Daoy (cell line): ENCODE data around the gene SCNN1G. TPM values are rescaled to one million over a fixed set of nuclear protein-coding genes. Genes with fewer than 3 reads are reported as not detected.

Experiments
- DNase-seq: peaks from one replicate; pipeline ENCODE4 v3.0.0-alpha.2; 2015; ENCODE audit warnings: low read depth
- total RNA-seq: library from RNA; depleted of rRNA; stranded (reverse); fragments of >200 nt; shearing (Covaris generic); gene quantifications from 2 replicates; pipeline ENCODE4 v1.2.3, GENCODE V29; 2014

The SCNN1G gene
- total RNA-seq, 1 experiment from 2014 or later: 0.06 TPM

DNA sequence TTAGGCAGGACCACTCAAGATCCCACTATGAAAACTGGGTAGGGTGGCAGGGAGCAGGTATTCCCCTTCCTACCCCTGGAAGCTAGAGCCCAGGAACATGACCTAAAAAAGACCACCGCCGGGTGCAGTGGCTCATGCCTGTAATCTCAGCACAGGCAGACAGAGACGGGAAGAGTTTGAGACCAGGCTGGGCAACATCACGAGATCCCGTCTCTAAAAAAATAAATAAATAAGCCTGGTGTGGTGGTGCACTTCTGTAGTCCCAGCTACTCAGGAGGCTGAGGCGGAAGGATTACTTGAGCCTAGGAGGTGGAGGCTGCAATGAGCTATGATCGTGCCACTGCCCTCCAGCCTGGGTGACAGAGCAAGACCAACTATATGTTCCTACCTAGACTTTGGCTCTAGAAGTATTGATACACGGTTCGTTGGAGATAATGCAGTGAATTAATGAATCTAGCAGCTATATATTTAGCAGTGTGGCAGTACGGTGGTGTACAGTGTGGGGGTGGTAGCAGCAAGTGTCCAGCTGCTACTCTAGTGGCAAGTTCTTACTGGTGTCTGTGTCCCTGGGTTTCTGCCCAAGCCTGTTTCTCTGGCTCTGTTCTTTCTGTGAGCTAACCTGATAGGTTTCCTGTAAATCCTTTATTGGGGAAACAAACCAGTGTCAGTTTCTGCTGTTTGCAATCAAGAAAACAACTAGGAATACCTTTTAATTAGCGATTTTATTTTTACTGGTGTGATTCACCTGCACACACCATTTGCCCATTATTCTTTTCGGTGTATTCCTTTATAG lies 30.0 kb upstream of the SCNN1G start:
- no peak for DNase-seq

DNA sequence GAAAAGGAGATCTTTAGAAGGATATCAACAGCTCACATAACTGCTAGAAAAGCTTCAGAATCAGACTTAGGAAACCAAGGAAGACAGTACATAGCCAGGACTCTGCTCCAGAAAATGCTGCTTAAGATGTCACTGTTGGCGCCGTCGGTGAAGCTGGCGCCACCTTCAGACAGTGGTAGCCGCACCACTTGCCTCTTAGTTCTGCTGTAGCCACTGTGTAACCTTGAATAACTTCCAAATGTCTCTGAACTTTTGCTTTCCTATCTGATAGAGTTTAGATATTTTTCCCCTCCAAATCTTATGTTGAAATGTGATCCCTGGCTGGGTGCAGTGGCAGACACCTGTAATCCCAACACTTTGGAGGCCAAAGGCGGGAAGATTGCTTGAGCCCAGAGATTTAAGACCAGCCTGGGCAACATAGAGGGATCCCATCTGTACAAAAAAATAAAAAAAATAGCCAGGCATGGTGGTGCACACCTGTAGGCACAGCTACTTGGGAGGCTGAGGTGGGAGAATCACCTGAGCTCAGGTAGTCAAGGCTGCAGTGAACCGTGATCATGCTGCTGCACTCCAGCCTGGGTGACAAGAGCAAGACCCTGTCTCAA lies 27.0 kb upstream of the SCNN1G start:
- no peak for DNase-seq

DNA sequence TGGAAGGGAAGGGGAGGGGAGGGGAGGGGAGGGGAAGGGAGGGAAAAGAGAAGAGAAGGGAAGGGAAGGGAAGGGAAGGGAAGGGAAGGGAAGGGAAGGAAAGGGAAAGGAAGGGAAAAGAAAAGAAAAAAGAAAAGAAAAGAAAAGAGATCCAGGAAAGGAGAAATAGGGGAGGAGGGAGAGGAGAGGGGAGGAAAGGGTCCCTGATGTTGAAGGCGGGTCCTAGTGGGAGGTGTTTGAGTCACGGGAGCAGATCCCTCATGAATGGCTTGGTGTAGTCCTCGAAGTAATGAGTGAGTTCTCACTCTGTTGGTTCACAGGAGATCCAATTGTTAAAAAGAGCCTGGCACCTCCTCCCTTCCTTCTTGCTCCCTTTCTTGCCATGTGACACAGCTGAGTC lies 26.4 kb upstream of the SCNN1G start:
- DNase-seq: no peak

DNA sequence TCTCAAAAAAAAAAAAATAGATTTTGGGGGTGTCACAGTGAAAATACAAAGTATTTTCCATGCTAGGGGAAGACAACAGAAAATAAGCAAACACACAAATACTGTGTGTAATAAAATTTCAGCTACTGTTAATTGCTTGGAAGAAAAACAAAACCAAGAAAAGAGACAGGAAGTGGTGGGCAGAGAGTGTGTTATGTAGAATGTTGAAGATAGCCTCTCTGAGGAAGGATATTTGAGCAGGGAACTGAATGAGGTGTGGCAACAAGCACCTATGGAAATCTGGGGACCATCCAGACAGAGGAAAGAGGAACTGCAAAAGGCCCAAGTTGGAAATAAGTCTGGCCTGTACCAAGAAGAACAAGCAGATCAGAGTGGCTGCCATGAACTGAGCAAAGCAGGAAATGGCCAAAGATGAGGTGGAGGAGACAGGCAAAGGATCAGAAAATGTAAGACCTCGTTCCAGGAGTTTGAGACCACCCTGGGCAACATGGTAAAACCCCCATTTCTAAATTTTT lies 25.5 kb upstream of the SCNN1G start:
- no peak for DNase-seq

DNA sequence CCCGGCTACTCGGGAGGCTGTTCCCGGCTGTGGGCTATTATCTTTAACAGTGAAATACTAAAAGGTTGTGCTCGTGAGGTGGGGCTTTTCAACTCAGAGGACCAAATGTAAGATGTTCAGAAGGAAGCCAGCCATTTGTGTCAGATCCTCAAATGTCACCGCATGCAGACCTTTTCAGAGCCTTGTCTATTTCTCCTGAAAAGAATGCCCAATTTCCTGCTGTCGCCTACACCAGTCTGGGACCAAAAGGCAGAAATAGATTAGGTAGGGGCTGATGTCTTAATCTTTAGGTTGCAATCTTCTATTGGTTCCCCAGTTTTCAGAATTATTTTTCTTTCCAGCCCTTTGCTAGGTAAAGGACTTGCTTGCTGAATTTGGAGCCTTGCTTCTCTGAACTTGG lies 24.4 kb upstream of the SCNN1G start:
- DNase-seq: no peak

DNA sequence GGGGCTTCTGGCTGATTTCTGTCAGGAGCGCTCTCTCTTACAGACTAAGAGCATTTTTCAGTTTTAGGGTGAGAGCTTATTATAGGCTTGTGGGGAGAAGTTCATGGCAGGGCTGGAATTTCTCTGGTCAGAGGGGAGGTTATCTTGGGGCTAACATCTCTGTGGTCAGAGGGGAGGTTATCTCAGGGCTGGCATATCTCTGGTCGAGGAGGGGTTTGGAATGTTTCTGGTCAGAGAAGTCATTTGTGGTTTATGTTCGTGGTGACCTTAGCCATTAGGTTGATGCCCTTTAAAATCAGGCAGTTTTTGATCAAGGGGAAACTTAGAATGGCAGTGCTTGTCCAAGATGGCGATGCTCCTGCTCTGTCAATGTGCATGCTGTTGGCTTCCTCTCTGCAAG lies 22.5 kb upstream of the SCNN1G start:
- DNase-seq: no peak

DNA sequence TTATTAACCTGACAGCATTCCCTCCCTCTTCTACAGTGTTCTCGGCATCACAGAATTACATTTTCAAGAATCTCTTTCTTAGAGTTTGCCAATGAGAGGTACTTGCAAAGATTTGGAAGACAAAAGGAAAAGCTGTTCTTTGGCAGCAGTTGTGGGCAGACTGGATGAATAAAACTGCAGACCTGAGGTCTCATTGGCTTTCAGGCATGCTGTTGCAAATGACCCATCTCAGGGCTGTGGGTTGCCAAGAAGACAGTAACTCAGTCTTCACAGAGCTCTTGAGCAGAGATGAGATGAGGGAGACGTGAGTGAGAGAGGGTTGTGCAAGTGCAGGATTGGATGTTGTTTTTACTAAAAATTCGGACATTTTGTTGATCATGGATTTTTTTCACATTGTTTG lies 22.0 kb upstream of the SCNN1G start:
- DNase-seq: no peak

DNA sequence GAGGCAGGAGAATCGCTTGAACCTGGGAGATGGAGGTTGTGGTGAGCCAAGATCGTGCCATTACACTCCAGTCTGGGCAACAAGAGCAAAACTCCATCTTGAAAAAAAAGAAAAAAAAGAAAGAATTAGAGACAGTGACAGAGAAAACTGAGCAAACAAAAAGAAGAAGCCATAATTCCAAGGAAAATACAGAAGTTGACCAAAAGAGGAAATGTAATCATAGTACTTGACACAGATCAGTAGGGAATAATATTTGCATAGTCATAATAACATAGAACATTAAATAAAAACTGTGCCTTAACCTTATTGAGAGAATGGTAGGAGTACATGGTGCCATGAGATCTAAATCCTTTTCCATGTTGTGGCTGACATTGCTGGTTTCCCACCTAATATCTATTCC lies 18.6 kb upstream of the SCNN1G start:
- no peak for DNase-seq

DNA sequence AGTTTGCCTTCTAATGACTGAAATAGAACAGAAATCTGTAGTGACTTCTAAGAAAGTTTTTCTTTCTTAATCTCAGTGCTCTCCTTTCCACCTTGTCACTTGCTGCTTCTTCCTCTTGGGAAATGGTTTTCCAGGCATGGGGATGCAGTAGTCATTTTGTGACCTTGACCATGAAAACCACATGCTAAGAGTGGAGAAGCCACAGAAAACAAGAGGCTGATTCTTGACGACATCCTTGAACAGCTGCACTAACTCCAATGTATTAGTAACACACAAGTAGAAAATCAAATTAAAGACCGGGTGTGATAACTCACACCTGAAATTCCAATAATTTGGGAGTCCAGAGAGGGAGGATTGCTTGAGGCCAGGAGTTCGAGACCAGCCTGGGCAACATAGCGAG lies 17.8 kb upstream of the SCNN1G start:
- no peak for DNase-seq

DNA sequence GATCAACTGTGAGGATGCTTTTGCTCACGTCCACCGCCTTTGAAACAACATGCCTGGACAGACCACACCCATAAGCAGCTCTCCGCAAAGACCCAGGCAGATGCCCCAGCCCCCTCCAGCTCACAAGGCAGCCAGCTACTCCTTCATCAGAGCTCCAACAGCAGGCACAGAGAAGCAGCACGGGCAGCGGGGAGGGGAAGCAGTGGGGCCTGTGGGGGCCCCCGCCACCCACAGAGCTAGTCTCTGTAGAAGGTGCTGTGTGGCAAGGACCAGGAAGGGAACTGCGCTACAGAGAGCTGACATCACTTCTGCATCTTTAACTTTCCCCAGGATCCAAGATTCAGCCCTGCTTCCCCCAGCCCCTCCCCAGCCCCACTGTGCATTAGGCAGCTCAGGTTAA lies 10.0 kb upstream of the SCNN1G start:
- DNase-seq: no peak

DNA sequence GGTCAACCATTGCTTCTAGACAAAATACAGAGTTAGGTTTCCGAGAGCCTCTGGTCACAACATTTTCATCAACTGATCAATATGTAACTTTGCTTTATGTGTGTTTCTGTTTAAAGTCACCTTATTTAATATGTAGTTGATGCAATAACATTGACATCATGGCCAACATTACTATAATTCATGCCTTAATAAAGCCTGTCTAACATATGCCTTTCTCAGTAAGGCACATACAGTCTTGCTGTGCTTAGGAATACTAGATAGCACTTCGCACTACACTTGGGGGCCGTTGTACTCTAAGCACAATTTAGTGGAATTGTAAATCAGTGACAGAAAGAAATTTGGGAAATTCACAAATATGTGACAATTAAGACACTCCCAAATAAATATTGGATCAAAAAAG lies 9.6 kb upstream of the SCNN1G start:
- DNase-seq: no peak

DNA sequence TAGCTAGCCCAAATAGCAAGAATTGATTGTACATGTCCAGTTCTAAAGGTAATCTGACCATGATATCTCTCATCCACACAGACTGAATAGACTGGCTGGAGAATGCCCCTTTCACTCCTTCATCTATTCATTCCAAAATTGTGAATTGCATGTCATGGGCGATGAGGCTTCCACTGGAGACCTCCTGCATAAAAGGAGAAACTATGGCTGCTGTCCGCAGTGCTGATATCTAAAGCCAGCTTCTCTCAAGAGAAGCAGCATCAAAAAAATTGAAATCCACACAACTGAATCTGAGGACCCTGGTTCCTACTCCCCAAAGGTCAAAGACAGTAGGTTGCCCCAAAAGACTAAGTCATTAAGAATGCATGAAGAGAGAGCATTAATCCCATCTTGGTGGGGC lies 7.9 kb upstream of the SCNN1G start:
- DNase-seq: no peak

DNA sequence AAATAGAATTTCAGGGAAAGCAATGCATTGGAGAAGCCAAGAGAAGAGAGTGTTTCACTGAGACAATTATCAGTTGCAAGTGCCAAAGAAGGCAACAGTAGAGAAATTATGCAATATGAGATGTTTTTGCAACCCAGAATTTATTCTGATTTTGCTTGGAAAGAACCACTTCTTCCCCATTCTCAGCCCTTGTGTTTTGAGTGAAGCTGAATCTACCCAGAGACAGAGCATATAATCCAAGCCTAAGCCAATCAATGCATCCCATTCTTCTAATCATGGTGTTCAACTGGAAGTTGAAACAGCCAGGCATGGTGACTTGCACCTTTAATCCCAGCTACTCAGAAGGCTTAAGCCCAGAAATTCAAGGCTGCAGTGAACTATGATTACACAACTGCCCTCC lies 6.9 kb upstream of the SCNN1G start:
- no peak for DNase-seq

DNA sequence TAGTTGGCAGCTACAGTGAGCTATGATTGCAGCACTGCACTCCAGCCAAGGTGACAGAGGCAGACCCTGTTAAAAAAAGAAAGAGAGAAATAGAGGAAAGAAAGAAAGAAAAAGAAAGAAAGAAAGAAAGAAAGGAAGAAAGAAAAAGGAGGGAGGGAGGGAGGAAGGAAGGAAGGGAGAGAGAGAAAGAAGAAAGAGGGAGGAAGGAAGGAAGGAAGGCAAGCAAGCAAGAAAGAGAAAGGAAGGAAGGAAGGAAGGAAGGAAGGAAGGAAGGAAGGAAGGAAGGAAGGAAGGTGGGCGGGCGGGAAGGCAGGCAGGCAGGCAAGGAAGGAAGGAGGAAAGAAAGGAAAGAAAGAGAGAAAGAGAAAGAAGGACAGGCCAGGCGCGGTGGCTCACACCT lies 1.0 kb upstream of the SCNN1G start:
- no peak for DNase-seq

DNA sequence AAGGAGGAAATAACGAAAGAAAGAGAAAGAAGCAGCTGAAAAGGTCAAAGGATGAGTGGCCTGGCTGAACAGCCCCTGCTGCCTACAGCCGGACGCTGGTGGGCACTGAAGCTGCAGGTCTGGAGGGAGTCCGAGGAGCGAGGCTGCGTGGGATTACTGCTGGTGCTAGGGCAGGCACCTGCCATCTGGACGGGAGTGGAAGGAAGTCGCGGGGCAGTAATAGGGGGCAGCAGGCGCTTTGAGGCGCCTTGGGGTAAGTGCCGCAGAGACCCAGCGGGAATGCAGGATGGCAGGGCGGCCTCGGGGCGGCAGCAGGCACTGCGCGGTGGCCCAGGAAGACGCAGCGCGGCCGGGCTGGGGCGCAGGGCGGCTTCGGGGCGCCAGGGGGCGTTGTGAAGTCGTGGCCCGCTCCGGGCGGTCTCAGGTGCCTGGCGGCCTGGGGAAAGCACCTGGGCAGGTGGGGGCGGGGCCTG lies 303 bp upstream of the SCNN1G start:
- peak; percentile 81 for DNase-seq

DNA sequence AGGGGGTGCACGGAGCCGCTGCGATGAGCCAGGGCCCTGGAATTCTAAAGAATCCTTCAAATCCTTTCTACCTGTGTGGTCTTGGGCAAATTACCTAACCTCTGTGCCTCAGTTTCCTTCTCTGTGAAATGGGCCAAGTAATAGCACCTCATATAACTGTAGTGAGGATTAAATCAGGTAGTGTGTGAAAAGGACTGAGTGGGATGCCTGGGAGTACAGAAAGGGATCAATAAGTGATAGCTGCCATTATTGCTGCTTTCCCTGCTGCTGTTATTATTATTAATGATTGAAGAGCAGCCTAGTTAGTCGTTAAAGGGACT lies 958 bp downstream of the SCNN1G start:
- DNase-seq: no peak

DNA sequence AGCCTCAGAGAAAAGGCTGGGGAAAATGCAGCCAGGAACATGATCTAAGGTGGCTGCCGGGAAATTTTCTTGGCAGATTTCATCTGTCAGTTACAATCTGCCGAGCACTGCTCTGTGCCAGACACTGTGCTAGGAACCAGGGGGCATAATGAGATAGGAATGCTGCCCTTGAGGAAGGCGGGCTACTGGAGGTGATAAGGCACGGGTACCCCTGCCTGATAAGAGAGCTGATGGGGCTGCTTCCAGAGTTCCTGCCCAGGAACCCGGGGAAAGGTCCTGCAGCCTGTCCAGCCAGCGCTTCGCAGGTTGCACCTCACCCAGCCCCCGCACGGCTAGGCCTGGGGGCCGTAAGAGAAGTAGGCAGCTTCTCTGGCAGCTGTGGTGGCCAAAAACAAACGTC lies 3.1 kb downstream of the SCNN1G start:
- DNase-seq: no peak

DNA sequence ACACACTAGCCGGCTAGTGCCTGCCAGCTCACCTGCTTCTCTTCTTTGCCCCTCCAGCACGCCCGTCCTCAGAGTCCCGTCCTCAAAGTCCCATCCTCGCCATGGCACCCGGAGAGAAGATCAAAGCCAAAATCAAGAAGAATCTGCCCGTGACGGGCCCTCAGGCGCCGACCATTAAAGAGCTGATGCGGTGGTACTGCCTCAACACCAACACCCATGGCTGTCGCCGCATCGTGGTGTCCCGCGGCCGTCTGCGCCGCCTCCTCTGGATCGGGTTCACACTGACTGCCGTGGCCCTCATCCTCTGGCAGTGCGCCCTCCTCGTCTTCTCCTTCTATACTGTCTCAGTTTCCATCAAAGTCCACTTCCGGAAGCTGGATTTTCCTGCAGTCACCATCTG lies 3.6 kb downstream of the SCNN1G start:
- DNase-seq: no peak

DNA sequence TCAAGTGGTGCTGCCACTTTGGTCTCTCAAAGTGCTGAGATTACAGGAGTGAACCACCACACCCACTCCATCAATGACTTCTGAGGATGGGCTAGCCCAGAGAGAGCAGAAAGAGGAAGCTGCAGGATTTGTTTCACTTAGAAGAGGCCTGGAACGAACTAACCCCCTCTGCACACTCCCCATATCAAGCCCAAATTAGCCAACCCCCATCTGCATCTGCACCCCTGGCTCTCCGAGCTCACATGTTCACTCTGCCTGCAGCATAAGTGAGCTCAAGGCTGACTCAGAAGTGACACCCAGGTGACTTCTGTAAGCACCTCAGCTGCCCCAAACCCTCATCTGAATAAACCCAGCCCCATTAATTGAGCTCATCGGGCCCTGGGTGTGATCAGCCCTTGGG lies 4.8 kb downstream of the SCNN1G start:
- no peak for DNase-seq

DNA sequence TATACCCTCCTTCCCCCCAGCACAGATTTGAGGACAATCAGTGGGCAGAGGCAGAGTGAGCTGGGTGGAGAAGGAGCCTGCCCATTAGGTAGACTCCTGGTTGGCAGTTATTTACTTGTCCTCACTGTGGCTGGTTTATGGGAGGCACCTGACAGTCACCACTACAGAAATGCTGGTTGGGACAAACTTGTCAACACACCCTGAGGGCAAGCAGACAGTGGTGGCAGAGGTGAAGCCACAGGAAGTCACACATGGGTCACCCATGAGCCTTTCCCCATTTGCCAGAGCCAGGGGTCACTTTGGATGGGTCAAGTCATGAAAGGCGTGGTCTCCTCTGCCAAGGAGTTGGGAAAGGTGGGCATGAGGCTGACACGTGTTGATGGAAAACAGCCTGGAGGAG lies 6.4 kb downstream of the SCNN1G start:
- DNase-seq: no peak

DNA sequence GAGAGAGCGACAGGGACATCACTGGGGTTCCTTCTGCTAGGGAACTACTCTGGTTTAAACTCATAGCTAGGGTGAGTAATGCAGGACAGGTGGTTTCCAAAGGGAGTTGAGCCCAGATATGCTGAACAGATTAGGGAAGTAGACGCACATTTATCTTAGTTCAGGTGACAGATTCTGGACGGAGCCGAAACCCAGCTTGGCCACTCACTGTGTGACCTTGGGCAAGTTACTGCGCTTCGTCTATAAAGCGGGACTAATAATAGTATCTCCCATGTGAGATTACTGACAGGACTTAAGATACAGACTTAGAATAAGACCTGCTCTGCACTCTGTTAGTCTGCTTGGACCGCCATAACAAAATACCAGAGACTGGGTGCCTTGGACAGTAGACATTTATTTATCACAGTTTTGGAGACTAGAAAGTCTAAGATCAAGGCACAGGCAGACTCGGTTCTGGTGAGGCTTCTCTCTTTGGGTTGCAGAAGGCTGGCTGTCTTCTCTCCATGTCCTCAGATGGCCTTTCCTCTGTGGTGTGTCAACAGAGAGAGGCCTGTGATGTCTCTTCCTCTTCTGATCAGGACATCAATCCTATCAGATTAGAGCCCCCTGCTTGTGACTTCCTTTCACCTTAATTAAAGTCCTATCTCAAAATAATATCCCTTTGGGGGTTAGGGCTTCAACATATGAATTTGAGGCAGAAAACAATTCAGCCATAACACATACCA lies 12.1 kb downstream of the SCNN1G start:
- no peak for DNase-seq

DNA sequence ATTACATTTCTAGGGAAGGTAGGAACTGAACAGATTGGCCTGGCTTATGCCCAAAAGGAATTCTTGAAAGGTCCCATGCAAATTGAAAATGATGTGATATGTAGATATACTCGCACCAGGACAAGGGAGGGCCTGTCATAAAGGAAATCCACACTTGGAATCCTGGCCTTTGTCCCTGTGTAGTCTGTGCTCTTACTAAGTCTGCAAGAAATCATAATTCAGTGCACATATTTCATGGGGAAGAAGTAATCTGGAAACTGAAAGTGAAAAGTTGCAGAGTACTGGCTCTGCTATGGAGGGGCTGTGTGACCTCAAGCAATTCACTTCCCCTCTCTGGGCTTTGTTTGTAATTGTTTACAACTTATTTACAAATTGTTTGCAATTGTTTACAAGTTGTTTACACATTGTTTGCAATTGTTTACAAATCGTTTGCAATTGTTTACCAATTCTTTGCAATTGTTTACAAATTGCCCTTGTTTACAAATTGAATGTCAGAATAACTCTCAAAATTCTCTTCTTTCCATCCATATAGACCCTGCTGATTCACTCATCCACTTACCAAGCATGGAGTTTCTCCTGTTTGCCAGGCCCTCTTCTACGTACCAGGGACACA lies 12.9 kb downstream of the SCNN1G start:
- DNase-seq: no peak

DNA sequence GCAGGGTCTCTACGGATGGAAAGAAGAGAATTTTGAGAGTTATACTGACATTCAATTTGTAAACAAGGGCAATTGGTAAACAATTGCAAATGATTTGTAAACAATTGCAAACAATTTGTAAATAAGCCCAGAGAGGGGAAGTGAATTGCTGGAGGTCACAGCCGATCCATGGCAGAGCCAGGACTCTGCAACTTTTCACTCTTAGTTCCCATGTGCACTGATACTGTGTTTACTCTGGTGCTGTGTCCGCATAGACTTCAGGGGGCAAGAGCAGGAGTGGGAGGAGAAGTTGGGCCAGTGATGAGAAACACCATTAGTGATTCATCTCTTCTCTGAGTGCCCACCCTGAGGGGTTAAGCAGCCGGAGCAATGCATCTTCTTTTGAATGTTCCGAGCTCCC lies 14.0 kb downstream of the SCNN1G start:
- peak; percentile 15 for DNase-seq
